ENCODE results near the gene QKI. TPM values are rescaled to one million over a fixed set of nuclear protein-coding genes. Genes with fewer than 3 reads are reported as not detected.

Gene QKI
- 234 TPM for total RNA-seq
- long read RNA-seq, full-length matches to known transcripts, result 263 of 333 reads
- long read RNA-seq, partial matches to known transcripts, result 36 of 333 reads
- long read RNA-seq, other reads (novel, unspliced or antisense), result 34 of 333 reads

- no peak for TF ChIP-seq CTCF (IDR thresholded peaks at IDR 0.05)
- H3K27ac ChIP-seq, result peak within 1 kb of the TSS; percentile 99
- H3K27me3 ChIP-seq, result no peaks in the 10 kb centered on the region
- DNase-seq (peak; percentile 93), ATAC-seq (peak; percentile 67)
- H3K4me1 ChIP-seq, result peaks cover 23% of the 10 kb centered on the region
- peak within 1 kb of the TSS; percentile 83 for H3K4me3 ChIP-seq
- H3K36me3 ChIP-seq, result no peaks in the 10 kb centered on the region
- H3K9me3 ChIP-seq, result no peaks in the 10 kb centered on the region
- intact Hi-C loops (cut with DNase I), result no loop called here
Observed at GRCh38 chr6:163414117-163414945, at the start of gene QKI. TSS of gene QKI (plus strand) at chr6:163414718. CDS start at chr6:163415194, 476 bp downstream.

GRCh38 chr6:163366288-163366687, 48.2 kb upstream of the QKI start:
- no peaks in the 10 kb centered on the region for H3K9me3 ChIP-seq
- ATAC-seq (no peak), DNase-seq (no peak)
- no peak overlapping the region for H3K27ac ChIP-seq
- H3K4me3 ChIP-seq, result no peak overlapping the region
- no peaks in the 10 kb centered on the region for H3K36me3 ChIP-seq
- H3K27me3 ChIP-seq, result no peaks in the 10 kb centered on the region
- no peaks in the 10 kb centered on the region for H3K4me1 ChIP-seq
- no peak for TF ChIP-seq CTCF (IDR thresholded peaks at IDR 0.05)
- intact Hi-C loops (cut with DNase I), result no loop called here

- Histone ChIP-seq H3K9me3 (no peaks in the 10 kb centered on the region), H3K4me3 (no peak overlapping the region), H3K27me3 (no peaks in the 10 kb centered on the region), H3K27ac (peak overlapping the region; percentile 42), H3K4me1 (no peaks in the 10 kb centered on the region), H3K36me3 (no peaks in the 10 kb centered on the region)
- ATAC-seq, result peak; percentile 97
- intact Hi-C loops (cut with DNase I), result no loop called here
- no peak for TF ChIP-seq CTCF (IDR thresholded peaks at IDR 0.05)
- peak; percentile 74 for DNase-seq
Observed at GRCh38 chr6:163367497-163368183, 46.9 kb upstream of the QKI start.

- no peak for TF ChIP-seq CTCF (IDR thresholded peaks at IDR 0.05)
- ATAC-seq (no peak), DNase-seq (no peak)
- Histone ChIP-seq H3K27me3 (no peaks in the 10 kb centered on the region), H3K4me1 (no peaks in the 10 kb centered on the region), H3K4me3 (no peak overlapping the region), H3K36me3 (no peaks in the 10 kb centered on the region), H3K9me3 (no peaks in the 10 kb centered on the region), H3K27ac (no peak overlapping the region)
- intact Hi-C loops (cut with DNase I), result no loop called here
Observed at GRCh38 chr6:163369141-163369540, 45.4 kb upstream of the QKI start.

GRCh38 chr6:163369628-163370365, 44.7 kb upstream of the QKI start:
- intact Hi-C loops (cut with DNase I), result no loop called here

More at GRCh38 chr6:163369628-163370365, 44.7 kb upstream of the QKI start:
- H3K36me3 ChIP-seq, result no peaks in the 10 kb centered on the region
- DNase-seq (no peak), ATAC-seq (no peak)
- H3K9me3 ChIP-seq, result no peaks in the 10 kb centered on the region
- H3K27me3 ChIP-seq, result no peaks in the 10 kb centered on the region
- no peak for TF ChIP-seq CTCF (IDR thresholded peaks at IDR 0.05)
- H3K27ac ChIP-seq, result no peak overlapping the region
- H3K4me3 ChIP-seq, result no peak overlapping the region
- no peaks in the 10 kb centered on the region for H3K4me1 ChIP-seq

Data from upper lobe of right lung (tissue), 1 donor.